Esophagus muscularis mucosa (tissue), 4 donors: Measurements from ENCODE around the gene PHACTR3. TPM values are rescaled to one million over a fixed set of nuclear protein-coding genes. Genes with fewer than 3 reads are reported as not detected.

ENCODE experiments used
- DNase-seq: peaks from one replicate; pipeline ENCODE4 v3.0.0-alpha.2; 2017; ENCODE audit errors: extremely low spot score
- H3K27ac ChIP-seq, 4 donors: fragments of 200-600 bp; sonication (generic); replicated peaks in 1 of 4; 1 replicate in 3 of 4; 2 replicates in 1 of 4; pipeline ENCODE4 v1.5.1; 2016 to 2019; ENCODE audit warnings: mild to moderate bottlenecking in 1 of 4
- H3K27me3 ChIP-seq, 4 donors: fragments of 200-600 bp; sonication (generic); one replicate each; pipeline versions ENCODE4 v1.5.1 to v1.6.0; 2016 to 2019
- H3K36me3 ChIP-seq, 4 donors: fragments of 200-600 bp; sonication (generic); one replicate each; pipeline ENCODE4 v1.5.1; 2016 to 2019
- H3K4me1 ChIP-seq, 4 donors: fragments of 200-600 bp; sonication (generic); one replicate each; pipeline ENCODE4 v1.5.1; 2016 to 2019
- H3K4me3 ChIP-seq, 4 donors: fragments of 200-600 bp; sonication (generic); 1 replicate in 2 of 4; 2 replicates in 2 of 4; pipeline ENCODE4 v1.5.1; 2016 to 2019; ENCODE audit warnings: mild to moderate bottlenecking in 4 of 4, moderate library complexity in 1 of 4
- H3K9me3 ChIP-seq, 4 donors: fragments of 200-600 bp; sonication (generic); 1 replicate in 3 of 4; 2 replicates in 1 of 4; pipeline ENCODE4 v1.5.1; 2016 to 2019
- CTCF ChIP-seq, 3 experiments: fragments of 200-600 bp in 2 of 3; fragments of 450-650 bp in 1 of 3; sonication (generic) in 2 of 3; IDR thresholded peaks; one replicate each; pipeline ENCODE4 v1.5.1; 2017 to 2019; ENCODE audit warnings: antibody characterized with exemption in 3 of 3, mild to moderate bottlenecking in 2 of 3, moderate library complexity in 1 of 3
- EP300 ChIP-seq: sonication (generic); formaldehyde crosslinking; IDR thresholded peaks from one replicate; pipeline ENCODE4 v1.6.1; 2017; ENCODE audit warnings: antibody characterized with exemption
- POLR2A ChIP-seq: fragments of 450-650 bp; IDR thresholded peaks from one replicate; pipeline ENCODE4 v1.6.1; 2017; ENCODE audit warnings: antibody characterized with exemption, moderate library complexity, mild to moderate bottlenecking, low read depth
- POLR2AphosphoS5 ChIP-seq, 2 donors: sonication (generic); formaldehyde crosslinking; IDR thresholded peaks; one replicate each; pipeline ENCODE4 v1.6.1; 2017; ENCODE audit warnings: antibody characterized with exemption in 2 of 2
- WGBS: methylation state at CpG from one replicate; pipeline ENCODE4 v1.1.5; 2018; 5-methylcytosine and 5-hydroxymethylcytosine counted together
- intact Hi-C: fragments of 100-400 bp; cut with DNase I; formaldehyde crosslinking; loops from one replicate; pipeline ENCODE4 v1.15.1; 2023
- total RNA-seq, 4 donors: library from RNA; depleted of rRNA; stranded (reverse); fragments of >200 nt; gene quantifications; one replicate each; pipeline versions ENCODE4 v1.1.0 to v1.2.1, GENCODE V29; 2016

The PHACTR3 gene
- total RNA-seq, 4 donors from 2014 or later: 0.17 to 0.86 (median 0.56) TPM

DNA sequence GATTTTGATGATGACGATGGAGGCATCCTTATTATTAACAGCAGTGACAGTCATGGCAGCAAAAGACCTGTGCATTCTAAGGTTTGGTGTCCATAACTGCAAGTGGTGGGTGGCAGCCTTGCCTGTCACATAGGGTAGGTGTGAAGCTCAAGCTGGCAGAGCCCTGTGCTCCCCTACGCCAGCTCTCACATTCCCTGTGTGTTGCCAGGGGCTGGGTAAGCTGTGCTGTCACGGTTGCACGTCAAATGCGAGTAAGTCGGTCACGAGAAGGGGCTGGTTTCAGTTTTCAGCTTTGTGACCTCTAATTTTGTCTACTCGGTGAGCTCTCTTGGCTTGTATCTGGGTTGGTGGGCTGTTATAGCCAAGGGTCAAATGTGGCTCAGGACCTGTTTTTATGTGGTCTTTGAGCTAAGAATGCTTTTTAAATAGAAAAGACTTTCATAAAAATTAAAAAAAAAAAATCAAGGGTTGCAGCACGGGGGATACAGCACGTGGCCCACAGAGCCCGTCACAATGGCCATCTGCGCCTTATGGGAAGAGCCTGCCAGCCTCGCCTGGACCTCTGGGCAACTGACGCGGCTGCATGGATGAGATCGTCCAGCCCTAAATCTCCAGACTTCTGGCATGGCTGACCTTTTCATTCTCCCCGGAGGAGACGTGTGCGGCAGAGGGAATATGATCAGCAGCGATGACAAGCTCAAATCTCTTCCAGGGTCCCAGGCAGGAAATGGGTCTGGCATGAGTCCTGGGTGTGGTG, 148.5 kb downstream of the PHACTR3 start:
- no peak for DNase-seq
- Histone ChIP-seq H3K4me1 (peaks cover 37 to 51% (median 43%) of the 10 kb centered on the region in 4 donors), H3K27me3 (peaks cover 0 to 51% (median 0%) of the 10 kb centered on the region in 4 donors), H3K9me3 (no peaks in the 10 kb centered on the region), H3K27ac (no peak overlapping the region), H3K36me3 (no peaks in the 10 kb centered on the region), H3K4me3 (no peak overlapping the region)
- TF ChIP-seq POLR2A (no peak), CTCF (IDR thresholded peaks at IDR 0.05) (no peak), POLR2AphosphoS5 (IDR thresholded peaks at IDR 0.05) (no peak), EP300 (no peak)
- intact Hi-C loops: no loop called here
- WGBS: 39% methylated on average over 20 of the region's 20 CpGs

- Histone ChIP-seq H3K4me1 (peaks cover 35 to 45% (median 39%) of the 10 kb centered on the region in 4 donors), H3K36me3 (no peaks in the 10 kb centered on the region), H3K9me3 (no peaks in the 10 kb centered on the region), H3K27ac (no peak overlapping the region), H3K4me3 (no peak overlapping the region), H3K27me3 (peaks cover 0 to 52% (median 0%) of the 10 kb centered on the region in 4 donors)
- DNase-seq: no peak
- no peak for TF ChIP-seq POLR2A
- no peak for TF ChIP-seq CTCF (IDR thresholded peaks at IDR 0.05)
- TF ChIP-seq POLR2AphosphoS5 (IDR thresholded peaks at IDR 0.05): no peak
- 67% methylated on average over 9 of the region's 10 CpGs for WGBS
- intact Hi-C loops: no loop called here
These were observed 149.5 kb downstream of the PHACTR3 start for GRCh38 chr20:59753836-59754235.

DNA sequence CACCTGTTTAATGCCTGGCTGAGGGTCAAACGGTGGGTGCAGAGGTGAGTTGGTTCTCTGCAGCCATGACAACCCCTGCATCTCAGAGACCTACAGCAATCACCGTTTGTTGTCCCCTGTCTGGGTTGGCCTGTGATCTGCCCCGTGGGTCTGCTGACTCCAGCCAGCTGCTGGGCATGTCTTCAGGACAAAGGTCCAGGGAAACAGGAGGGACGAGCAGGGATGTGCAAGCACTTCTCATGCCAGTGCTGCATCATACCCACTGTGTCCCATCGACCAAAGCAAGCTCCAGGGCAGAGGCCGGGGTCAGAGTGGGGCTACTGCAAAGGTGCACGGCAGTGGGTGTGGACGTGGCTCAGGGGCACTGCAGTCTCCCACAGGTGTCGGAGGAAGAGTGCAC, 150.2 kb downstream of the PHACTR3 start:
- intact Hi-C loops: no loop called here
- Histone ChIP-seq H3K4me1 (peaks cover 29 to 38% (median 33%) of the 10 kb centered on the region in 4 donors), H3K4me3 (no peak overlapping the region), H3K36me3 (no peaks in the 10 kb centered on the region), H3K27me3 (peaks cover 0 to 52% (median 0%) of the 10 kb centered on the region in 4 donors), H3K27ac (no peak overlapping the region), H3K9me3 (no peaks in the 10 kb centered on the region)
- DNase-seq: no peak
- 81% methylated on average over 5 of the region's 9 CpGs for WGBS
- TF ChIP-seq POLR2A: no peak
- no peak for TF ChIP-seq CTCF (IDR thresholded peaks at IDR 0.05)
- TF ChIP-seq EP300: no peak
- no peak for TF ChIP-seq POLR2AphosphoS5 (IDR thresholded peaks at IDR 0.05)

GRCh38 chr20:59756241-59756640, 151.9 kb downstream of the PHACTR3 start:
- intact Hi-C loops: no loop called here
- Histone ChIP-seq H3K4me3 (no peak overlapping the region), H3K9me3 (no peaks in the 10 kb centered on the region), H3K36me3 (no peaks in the 10 kb centered on the region), H3K4me1 (peaks cover 19 to 26% (median 24%) of the 10 kb centered on the region in 4 donors), H3K27me3 (peaks cover 0 to 46% (median 0%) of the 10 kb centered on the region in 4 donors), H3K27ac (no peak overlapping the region)
- no peak for DNase-seq
- WGBS: 87% methylated on average over 7 of the region's 18 CpGs
- no peak for TF ChIP-seq EP300
- no peak for TF ChIP-seq POLR2AphosphoS5 (IDR thresholded peaks at IDR 0.05)
- no peak for TF ChIP-seq POLR2A
- no peak for TF ChIP-seq CTCF (IDR thresholded peaks at IDR 0.05)
